Neuronal stem cell (in vitro differentiated cells): ENCODE measurements around the gene YPEL1.

Experiments used
- DNase-seq: peaks from one replicate; pipeline ENCODE4 v3.0.0-alpha.2; 2013; ENCODE audit warnings: low spot score
- H2AFZ ChIP-seq: one replicate; pipeline ENCODE4 v1.6.1; 2013; ENCODE audit warnings: mild to moderate bottlenecking, low read length, inconsistent platforms
- H2AK5ac ChIP-seq: 2 replicates; pipeline ENCODE4 v1.6.1; 2013; ENCODE audit warnings: low read depth, mild to moderate bottlenecking, inconsistent platforms, low read length, moderate library complexity, mixed read lengths
- H2BK120ac ChIP-seq: 2 replicates; pipeline ENCODE4 v1.6.1; 2013; ENCODE audit warnings: low read depth, mild to moderate bottlenecking, inconsistent platforms, low read length, moderate library complexity, mixed read lengths
- H2BK12ac ChIP-seq: one replicate; pipeline ENCODE4 v1.6.1; 2013; ENCODE audit warnings: low read length, inconsistent platforms
- H2BK15ac ChIP-seq: 2 replicates; pipeline ENCODE4 v1.6.1; 2013; ENCODE audit warnings: mild to moderate bottlenecking, low read length, inconsistent platforms, mixed read lengths
- H2BK5ac ChIP-seq: one replicate; pipeline ENCODE4 v1.6.1; 2013; ENCODE audit warnings: inconsistent platforms, mild to moderate bottlenecking, low read length, moderate library complexity
- H3K14ac ChIP-seq: one replicate; pipeline ENCODE4 v1.6.1; 2013; ENCODE audit warnings: low read length, inconsistent platforms
- H3K18ac ChIP-seq: 2 replicates; pipeline ENCODE4 v1.6.1; 2013; ENCODE audit warnings: low read length, inconsistent platforms
- H3K23ac ChIP-seq: 2 replicates; pipeline ENCODE4 v1.6.1; 2013; ENCODE audit warnings: low read depth, mild to moderate bottlenecking, mixed read lengths, low read length, inconsistent platforms; ENCODE audit not compliant: poor library complexity
- H3K27ac ChIP-seq: replicated peaks from 3 replicates; pipeline ENCODE4 v1.5.1; 2013; ENCODE audit warnings: low read length, inconsistent platforms
- H3K27me3 ChIP-seq, 3 experiments: 2 replicates each; pipeline ENCODE4 v1.6.1; 2013; ENCODE audit warnings: low read length in 3 of 3, mild to moderate bottlenecking in 2 of 3, inconsistent platforms in 1 of 3, low read depth in 1 of 3, mixed read lengths in 1 of 3, moderate library complexity in 1 of 3; ENCODE audit not compliant: control insufficient read depth in 3 of 3, insufficient read depth in 3 of 3
- H3K36me3 ChIP-seq, 2 donors: replicated peaks in 1 of 2; 2 replicates each; pipeline ENCODE4 v1.6.1; 2013; ENCODE audit warnings: low read length in 2 of 2; ENCODE audit not compliant: control insufficient read depth in 2 of 2, insufficient read depth in 2 of 2
- H3K4ac ChIP-seq: 2 replicates; pipeline ENCODE4 v1.6.1; 2013; ENCODE audit warnings: inconsistent platforms, mild to moderate bottlenecking, low read length, moderate library complexity
- H3K4me1 ChIP-seq, 2 donors: 1 replicate in 1 of 2; 2 replicates in 1 of 2; pipeline ENCODE4 v1.6.1; 2013; ENCODE audit warnings: low read length in 2 of 2, low read depth in 1 of 2; ENCODE audit not compliant: control insufficient read depth in 2 of 2, insufficient read depth in 1 of 2
- H3K4me2 ChIP-seq: one replicate; pipeline ENCODE4 v1.6.1; 2013; ENCODE audit warnings: mild to moderate bottlenecking, low read length, inconsistent platforms; ENCODE audit not compliant: insufficient read depth, poor library complexity, severe bottlenecking
- H3K4me3 ChIP-seq, 2 donors: 2 replicates each; pipeline ENCODE4 v1.5.1; 2013; ENCODE audit warnings: low read length in 2 of 2, mild to moderate bottlenecking in 2 of 2, inconsistent platforms in 1 of 2, moderate library complexity in 1 of 2
- H3K79me1 ChIP-seq: one replicate; pipeline ENCODE4 v1.6.1; 2013; ENCODE audit warnings: low read depth, mild to moderate bottlenecking, inconsistent platforms, low read length, moderate library complexity
- H3K9ac ChIP-seq: one replicate; pipeline ENCODE4 v1.6.1; 2013; ENCODE audit warnings: mild to moderate bottlenecking, low read depth, low read length, inconsistent platforms; ENCODE audit not compliant: poor library complexity
- H3K9me3 ChIP-seq, 2 donors: replicated peaks in 1 of 2; 2 replicates each; pipeline versions ENCODE3 to v1.6.1; 2013; ENCODE audit warnings: low read length in 2 of 2, mild to moderate bottlenecking in 2 of 2, inconsistent platforms in 1 of 2, low read depth in 1 of 2, mixed read lengths in 1 of 2, moderate library complexity in 1 of 2; ENCODE audit not compliant: control insufficient read depth in 2 of 2, insufficient read depth in 1 of 2
- H4K8ac ChIP-seq: one replicate; pipeline ENCODE4 v1.6.1; 2013; ENCODE audit warnings: low read depth, mild to moderate bottlenecking, inconsistent platforms, low read length, moderate library complexity
- H4K91ac ChIP-seq: one replicate; pipeline ENCODE4 v1.6.1; 2013; ENCODE audit warnings: low read length, low read depth, mild to moderate bottlenecking, inconsistent platforms; ENCODE audit not compliant: poor library complexity
- WGBS, 2 donors: extraction: QIAGEN DNeasy Blood & Tissue Kit; methylation state at CpG; one replicate each; pipeline ENCODE4 v1.1.7; 2013; ENCODE audit warnings: missing lambda C conversion rate in 2 of 2, mixed read lengths in 1 of 2; ENCODE audit not compliant: insufficient read length in 2 of 2, insufficient replicate concordance in 1 of 2; ENCODE audit errors: extremely low coverage in 2 of 2; 5-methylcytosine and 5-hydroxymethylcytosine counted together

Gene YPEL1

DNA sequence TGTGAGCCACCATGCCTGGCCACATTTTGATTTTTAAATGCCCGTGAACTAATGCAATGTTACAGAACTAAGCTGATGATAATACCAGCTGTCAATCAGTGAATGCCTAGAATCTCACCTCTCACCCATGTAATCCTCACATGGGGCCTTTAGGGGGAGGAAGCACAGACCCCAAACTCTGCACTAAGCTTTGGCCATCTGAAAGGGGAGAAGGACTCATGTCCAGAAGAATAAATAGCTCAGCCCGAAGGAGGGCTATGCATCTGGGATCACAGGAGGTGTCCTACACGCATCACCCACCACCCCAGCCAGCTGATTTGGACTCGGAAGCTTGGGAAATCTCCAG is 36.0 kb upstream of the YPEL1 start:
- Histone ChIP-seq H2BK12ac (no peak overlapping the region), H2AK5ac (no peak overlapping the region), H3K36me3 (peaks cover 40 to 83% of the 10 kb centered on the region in 2 donors), H2AFZ (no peak overlapping the region), H3K23ac (no peak overlapping the region), H3K4me3 (no peak overlapping the region), H3K4me2 (no peak overlapping the region), H3K27me3 (no peaks in the 10 kb centered on the region), H3K14ac (no peak overlapping the region), H2BK5ac (no peak overlapping the region), H3K79me1 (peaks cover 5% of the 10 kb centered on the region), H3K9ac (no peak overlapping the region), H4K8ac (no peak overlapping the region), H2BK120ac (no peak overlapping the region), H3K4ac (no peak overlapping the region), H3K4me1 (no peaks in the 10 kb centered on the region), H2BK15ac (no peak overlapping the region), H3K18ac (no peak overlapping the region), H3K9me3 (no peaks in the 10 kb centered on the region), H3K27ac (no peak overlapping the region), H4K91ac (no peak overlapping the region)
- no peak for DNase-seq
- WGBS, 2 donors: no CpG with 5 or more reads among the region's 4 CpGs

DNA sequence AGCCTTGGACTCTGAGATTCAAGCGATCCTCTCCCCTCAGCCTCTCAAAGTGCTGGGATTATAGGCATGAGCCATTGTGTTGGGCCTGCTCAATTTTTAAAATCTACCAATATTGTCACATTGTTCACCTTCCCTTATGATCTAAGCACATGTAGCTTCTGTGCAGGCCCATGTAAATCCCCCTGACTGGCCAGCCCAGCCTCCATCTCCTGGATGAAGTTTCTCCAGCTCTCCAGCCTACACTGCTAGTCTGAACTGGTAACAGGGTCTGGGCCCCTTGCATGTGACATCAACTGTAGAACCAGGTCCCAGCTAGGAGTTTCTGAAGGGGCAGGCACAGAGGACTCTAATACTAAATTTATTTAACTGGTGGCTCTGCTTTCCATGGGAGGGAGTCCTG is 32.8 kb upstream of the YPEL1 start:
- no peak overlapping the region for H4K91ac ChIP-seq
- no peaks in the 10 kb centered on the region for H3K4me1 ChIP-seq
- DNase-seq: no peak
- no peak overlapping the region for H3K4me3 ChIP-seq
- no peak overlapping the region for H2AK5ac ChIP-seq
- peaks cover 64 to 96% of the 10 kb centered on the region in 2 donors for H3K36me3 ChIP-seq
- H3K14ac ChIP-seq: no peak overlapping the region
- H3K9me3 ChIP-seq: no peaks in the 10 kb centered on the region
- H3K4ac ChIP-seq: no peak overlapping the region
- no peak overlapping the region for H2BK120ac ChIP-seq
- no CpG with 5 or more reads among the region's 1 CpG for whole genome bisulfite sequencing, 2 donors
- H3K79me1 ChIP-seq: peaks cover 5% of the 10 kb centered on the region
- no peak overlapping the region for H2BK12ac ChIP-seq
- H3K27ac ChIP-seq: no peak overlapping the region
- H2BK5ac ChIP-seq: no peak overlapping the region
- H2BK15ac ChIP-seq: no peak overlapping the region
- no peaks in the 10 kb centered on the region for H3K27me3 ChIP-seq
- no peak overlapping the region for H4K8ac ChIP-seq
- H2AFZ ChIP-seq: no peak overlapping the region
- no peak overlapping the region for H3K9ac ChIP-seq
- H3K23ac ChIP-seq: no peak overlapping the region
- no peak overlapping the region for H3K18ac ChIP-seq
- H3K4me2 ChIP-seq: no peak overlapping the region

DNA sequence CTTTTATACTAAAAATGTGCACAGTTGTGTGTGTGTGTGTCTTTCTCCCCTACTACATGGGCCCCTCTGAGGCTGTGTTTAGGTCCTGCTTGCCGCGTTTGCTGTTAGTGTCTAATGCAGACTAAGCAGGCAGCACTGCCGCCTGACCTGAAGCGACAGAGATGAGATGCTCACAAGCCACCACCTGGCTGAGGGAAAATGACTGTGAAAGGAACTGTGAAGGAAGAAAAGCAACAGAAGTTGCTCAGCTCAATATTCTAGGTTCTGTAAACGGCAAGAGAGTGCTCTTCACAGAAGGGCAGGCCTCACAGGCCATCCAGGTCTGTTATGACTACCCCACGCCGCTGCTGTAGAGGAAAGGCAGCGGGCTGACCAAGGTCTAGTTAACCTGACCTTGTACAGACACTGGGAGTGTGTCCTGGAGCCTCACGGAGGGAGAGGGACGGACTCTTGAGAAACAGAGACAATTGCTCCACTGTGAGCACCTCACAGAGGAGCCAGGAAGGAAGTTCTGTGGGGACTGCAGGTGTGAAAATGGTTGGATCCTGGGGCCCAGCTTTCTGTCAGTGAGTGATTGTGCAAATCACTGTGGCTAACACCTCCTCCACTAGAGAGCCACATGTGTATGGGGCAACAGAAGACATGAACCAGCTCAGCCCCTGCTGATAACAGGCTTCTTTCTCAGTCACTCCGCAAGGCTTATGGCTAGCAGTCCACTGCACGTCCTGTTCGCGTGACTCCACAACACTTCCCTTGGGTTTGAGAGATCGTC is 31.3 kb upstream of the YPEL1 start:
- H3K4me3 ChIP-seq: no peak overlapping the region
- H3K9ac ChIP-seq: no peak overlapping the region
- peaks cover 2% of the 10 kb centered on the region for H3K79me1 ChIP-seq
- no peak overlapping the region for H3K27ac ChIP-seq
- no peak overlapping the region for H2BK5ac ChIP-seq
- no peaks in the 10 kb centered on the region for H3K27me3 ChIP-seq
- DNase-seq: no peak
- no peak overlapping the region for H2BK120ac ChIP-seq
- H3K4me2 ChIP-seq: no peak overlapping the region
- no peak overlapping the region for H3K18ac ChIP-seq
- no peak overlapping the region for H3K14ac ChIP-seq
- no peak overlapping the region for H3K23ac ChIP-seq
- no peak overlapping the region for H3K4ac ChIP-seq
- no peak overlapping the region for H4K8ac ChIP-seq
- H2BK15ac ChIP-seq: no peak overlapping the region
- H4K91ac ChIP-seq: no peak overlapping the region
- H2AK5ac ChIP-seq: no peak overlapping the region
- H3K9me3 ChIP-seq: no peaks in the 10 kb centered on the region
- H2AFZ ChIP-seq: no peak overlapping the region
- H3K4me1 ChIP-seq: no peaks in the 10 kb centered on the region
- no peak overlapping the region for H2BK12ac ChIP-seq
- H3K36me3 ChIP-seq: peaks cover 67 to 98% of the 10 kb centered on the region in 2 donors
- whole genome bisulfite sequencing, 2 donors: no CpG with 5 or more reads among the region's 15 CpGs

DNA sequence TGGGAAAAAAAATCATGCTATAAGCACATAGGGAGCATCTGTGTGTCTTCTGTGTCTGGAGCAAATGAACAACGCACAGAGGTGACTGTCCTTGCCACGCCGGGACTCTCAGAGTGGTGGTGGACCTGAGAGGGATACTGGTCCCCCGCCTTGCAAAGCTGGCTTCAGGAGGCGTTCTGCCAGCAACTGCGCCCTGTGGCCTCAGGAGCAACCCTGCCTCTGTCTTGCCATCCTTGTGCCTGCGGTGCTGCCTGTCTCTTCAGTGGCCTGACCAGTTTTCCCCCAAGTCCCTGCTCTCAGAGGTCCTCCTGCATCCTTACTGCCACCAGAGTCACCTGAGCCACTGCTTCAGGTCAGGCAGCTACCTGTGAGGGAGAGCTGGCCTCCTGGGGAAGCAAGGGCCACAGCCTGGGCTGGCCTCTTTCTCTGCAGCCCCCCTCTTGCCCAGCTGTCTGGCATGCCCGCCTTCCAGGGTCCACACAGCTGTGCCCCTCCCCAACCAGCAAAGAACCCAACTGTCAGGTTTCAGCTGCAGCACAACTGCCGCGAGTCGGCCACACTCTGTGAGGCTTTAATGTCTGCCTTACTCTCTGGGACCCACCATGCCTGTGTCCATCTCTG is 30.4 kb upstream of the YPEL1 start:
- H3K27ac ChIP-seq: no peak overlapping the region
- no peak overlapping the region for H3K18ac ChIP-seq
- H4K8ac ChIP-seq: no peak overlapping the region
- H3K4me2 ChIP-seq: no peak overlapping the region
- H3K4ac ChIP-seq: no peak overlapping the region
- no peak overlapping the region for H2BK120ac ChIP-seq
- peak overlapping the region; percentile 58 for H3K23ac ChIP-seq
- no peak overlapping the region for H2AFZ ChIP-seq
- H3K9ac ChIP-seq: no peak overlapping the region
- H2BK12ac ChIP-seq: no peak overlapping the region
- no peaks in the 10 kb centered on the region for H3K4me1 ChIP-seq
- no peak overlapping the region for H3K14ac ChIP-seq
- H3K9me3 ChIP-seq: no peaks in the 10 kb centered on the region
- peaks cover 64 to 98% of the 10 kb centered on the region in 2 donors for H3K36me3 ChIP-seq
- DNase-seq: no peak
- H4K91ac ChIP-seq: no peak overlapping the region
- no peak overlapping the region for H2BK5ac ChIP-seq
- H2BK15ac ChIP-seq: no peak overlapping the region
- H3K4me3 ChIP-seq: no peak overlapping the region
- no peaks in the 10 kb centered on the region for H3K27me3 ChIP-seq
- H2AK5ac ChIP-seq: no peak overlapping the region
- no CpG with 5 or more reads among the region's 11 CpGs for WGBS, 2 donors
- H3K79me1 ChIP-seq: peaks cover 2% of the 10 kb centered on the region
